Epithelial cell of prostate (primary cell): ENCODE measurements around the gene TBC1D30.
A peak's percentile ranks its signal among the peaks of the same experiment; 100 is the strongest.
"Not testable (repeated sequence)": the region's sequence is repeated elsewhere in the genome, so short reads cannot be mapped to it uniquely, and the experiment has no call there.

ENCODE experiments used
- DNase-seq: peaks from one replicate; pipeline ENCODE4 v3.0.0-alpha.2; 2011; ENCODE audit warnings: low read depth, low spot score
- H3K27ac ChIP-seq: fragments of 450-650 bp; 2 replicates; pipeline ENCODE4 v1.5.1; 2017; ENCODE audit warnings: mild to moderate bottlenecking

The TBC1D30 gene

DNA sequence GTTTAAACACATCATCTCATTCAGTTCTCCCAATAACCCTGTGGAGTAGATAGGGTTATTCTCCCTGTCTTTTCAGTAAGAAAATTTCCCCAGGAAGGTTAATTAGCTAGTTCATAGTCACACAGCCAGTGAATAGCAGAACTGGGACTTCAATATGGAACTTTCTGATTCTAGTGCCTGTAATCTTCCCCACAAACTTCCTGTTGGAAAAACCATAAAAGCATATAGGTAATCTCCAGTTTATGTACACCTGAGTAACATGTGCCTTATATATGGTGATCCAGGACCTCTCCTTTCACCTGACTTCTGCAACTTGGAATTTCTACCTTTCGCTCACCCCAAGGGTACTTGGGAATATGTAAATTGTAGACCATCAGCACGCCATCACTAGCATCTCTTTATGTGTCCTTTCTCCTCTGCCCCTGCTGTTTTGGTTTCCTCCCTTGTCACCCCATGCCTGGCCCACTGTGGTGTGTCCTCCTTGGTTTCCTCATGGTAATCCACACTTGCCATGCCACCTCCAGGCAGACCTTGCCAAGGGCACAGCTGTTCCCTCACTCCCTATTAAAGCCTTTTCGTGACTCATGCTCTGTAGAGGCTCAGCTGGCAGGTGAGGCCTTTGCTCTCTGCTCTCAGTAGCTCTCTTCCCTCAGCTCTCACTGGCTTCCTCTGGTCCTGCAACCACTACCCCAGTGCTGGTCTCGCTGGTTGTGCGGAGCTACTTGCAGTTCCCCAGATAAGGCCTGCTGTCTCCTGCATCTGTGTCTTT lies 16.7 kb downstream of the TBC1D30 start:
- H3K27ac ChIP-seq = no peak overlapping the region
- no peak for DNase-seq

DNA sequence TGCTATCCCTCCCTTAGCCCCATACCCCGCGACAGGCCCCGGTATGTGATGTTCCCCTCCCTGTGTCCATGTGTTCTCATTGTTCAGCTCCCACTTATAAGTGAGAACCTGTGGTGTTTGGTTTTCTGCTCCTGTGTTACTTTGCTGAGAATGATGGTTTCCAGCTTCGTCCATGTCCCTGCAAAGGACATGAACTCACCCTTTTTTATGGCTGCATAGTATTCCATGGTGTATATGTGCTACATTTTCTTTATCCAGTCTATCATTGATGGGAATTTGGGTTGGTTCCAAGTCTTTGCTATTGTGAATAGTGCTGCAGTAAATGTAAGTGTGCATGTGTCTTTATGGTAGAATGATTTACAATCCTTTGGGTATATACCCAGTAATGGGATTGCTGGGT lies 24.0 kb downstream of the TBC1D30 start:
- not testable (repeated sequence) for DNase-seq, H3K27ac ChIP-seq

DNA sequence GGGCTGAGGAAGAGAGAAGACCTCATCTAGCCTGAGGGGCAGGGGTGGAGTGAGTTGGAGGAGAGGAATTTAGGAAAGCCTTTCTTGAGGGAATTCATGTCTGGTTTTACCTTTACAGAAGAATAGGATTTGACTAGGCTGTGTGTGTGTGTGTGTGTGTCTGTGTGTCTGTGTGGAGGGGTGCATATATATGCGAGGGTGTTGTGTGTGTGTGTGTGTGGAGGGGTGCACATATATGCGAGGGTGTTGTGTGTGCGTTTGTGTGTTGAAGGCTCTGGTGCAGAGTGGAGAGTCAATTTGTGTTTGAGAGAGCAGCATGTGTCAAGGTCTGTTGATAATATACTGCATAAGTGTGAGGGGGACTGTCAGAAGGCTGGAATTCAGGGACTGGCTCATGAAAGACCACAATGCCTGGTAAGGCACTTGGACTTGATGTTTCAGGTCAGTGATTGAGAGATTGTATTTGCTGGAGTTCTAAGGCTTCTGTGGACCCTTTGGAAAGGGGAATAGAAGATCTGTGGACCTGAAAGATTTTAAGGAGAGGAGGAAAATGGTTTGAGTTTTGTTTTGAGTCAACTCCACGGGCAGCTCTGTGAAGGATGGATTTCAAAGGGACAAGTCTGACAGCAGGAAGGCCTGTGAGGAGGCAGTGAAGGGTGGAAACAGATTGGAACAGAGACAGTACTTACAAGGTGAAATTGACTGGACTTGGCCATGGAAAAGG lies 34.6 kb downstream of the TBC1D30 start:
- no peak for DNase-seq
- H3K27ac ChIP-seq = no peak overlapping the region

DNA sequence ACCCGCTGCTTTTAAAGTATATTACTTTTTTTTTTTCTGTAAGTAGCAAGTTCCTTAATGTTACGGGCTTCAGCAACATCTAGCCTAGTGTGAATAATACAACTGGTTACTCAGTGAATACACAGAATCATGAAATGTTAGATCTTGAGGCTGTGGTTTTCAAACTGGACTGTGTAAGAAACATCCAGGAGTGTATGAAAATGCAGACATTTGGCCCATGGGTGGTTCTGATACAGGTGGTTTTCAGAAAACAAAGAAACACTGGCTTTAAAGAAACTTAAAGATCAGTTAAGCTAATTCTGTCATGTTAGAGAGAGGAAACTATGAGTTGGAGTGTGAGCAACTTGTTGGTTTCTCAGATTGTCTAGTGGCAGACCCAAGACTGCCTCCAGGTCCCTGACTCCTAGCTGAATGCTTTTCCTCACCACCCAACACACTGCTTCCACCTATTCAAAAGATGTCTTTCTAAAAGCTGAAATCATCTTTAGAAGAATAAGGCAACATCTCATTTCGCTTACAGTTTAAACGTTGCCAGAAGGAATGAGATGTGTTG lies 36.1 kb downstream of the TBC1D30 start:
- no peak for DNase-seq
- H3K27ac ChIP-seq = no peak overlapping the region

- H3K27ac ChIP-seq = no peak overlapping the region
- DNase-seq = no peak
Measured at GRCh38 chr12:64864319-64864718, 39.9 kb downstream of the TBC1D30 start.

GRCh38 chr12:64875186-64875585 lies 50.7 kb downstream of the TBC1D30 start:
- DNase-seq = no peak

GRCh38 chr12:64876388-64877071 lies 52.1 kb downstream of the TBC1D30 start:
- H3K27ac ChIP-seq = no peak overlapping the region
- DNase-seq = no peak

More at GRCh38 chr12:64875186-64875585, 50.7 kb downstream of the TBC1D30 start:
- H3K27ac ChIP-seq = no peak overlapping the region

DNA sequence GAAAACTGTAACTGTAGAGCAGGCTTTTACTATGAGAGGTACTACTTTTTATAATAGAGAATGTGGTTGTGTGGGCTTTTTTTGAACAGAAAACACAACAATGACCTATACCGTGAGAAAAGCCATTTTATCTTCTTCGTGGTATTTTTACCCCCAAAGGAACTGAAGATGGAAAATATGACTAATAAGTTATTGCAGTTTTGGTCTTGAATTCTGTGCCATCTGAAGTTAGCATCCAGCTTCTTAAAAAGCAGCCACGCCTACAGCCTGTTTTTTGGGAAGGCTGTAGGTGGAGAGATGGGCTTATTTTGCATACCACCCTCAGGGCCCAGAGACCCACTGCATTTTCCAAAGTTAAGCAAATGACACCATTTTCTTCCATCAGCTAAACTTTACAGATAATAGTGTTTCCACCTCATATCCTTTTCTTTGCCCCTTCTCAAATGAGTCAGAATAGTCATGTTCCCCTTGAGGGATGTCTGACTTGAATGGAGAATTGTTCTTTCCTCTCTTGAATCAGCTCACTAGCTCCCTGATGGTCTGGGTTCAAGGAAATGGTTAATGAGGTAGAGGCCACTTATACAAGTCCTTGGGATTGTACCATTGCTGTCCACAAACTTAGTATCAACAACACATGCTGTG lies 53.0 kb downstream of the TBC1D30 start:
- H3K27ac ChIP-seq = no peak overlapping the region
- no peak for DNase-seq

- DNase-seq = no peak
- H3K27ac ChIP-seq = no peak overlapping the region
Measured at GRCh38 chr12:64882687-64883086, 58.2 kb downstream of the TBC1D30 start.

GRCh38 chr12:64883264-64884163 lies 59.1 kb downstream of the TBC1D30 start:
- no peak overlapping the region for H3K27ac ChIP-seq
- no peak for DNase-seq

DNA sequence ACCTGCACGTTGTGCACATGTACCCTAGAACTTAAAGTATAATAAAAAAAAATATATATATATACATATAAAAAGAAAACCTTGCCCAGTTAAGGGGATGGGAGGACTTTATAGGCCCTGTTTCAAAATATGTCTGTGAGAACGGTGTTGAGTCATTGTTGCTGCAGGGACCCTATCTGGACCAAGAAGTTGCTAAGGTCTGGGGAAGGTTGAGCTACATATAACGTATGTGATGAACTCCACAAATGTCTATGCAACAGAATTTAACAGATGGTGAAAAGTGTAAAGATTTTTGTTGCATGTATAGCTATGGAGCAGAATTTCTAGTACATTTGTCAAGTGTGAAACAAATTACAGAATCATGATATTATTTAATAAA lies 59.7 kb downstream of the TBC1D30 start:
- H3K27ac ChIP-seq = no peak overlapping the region
- DNase-seq = no peak

DNA sequence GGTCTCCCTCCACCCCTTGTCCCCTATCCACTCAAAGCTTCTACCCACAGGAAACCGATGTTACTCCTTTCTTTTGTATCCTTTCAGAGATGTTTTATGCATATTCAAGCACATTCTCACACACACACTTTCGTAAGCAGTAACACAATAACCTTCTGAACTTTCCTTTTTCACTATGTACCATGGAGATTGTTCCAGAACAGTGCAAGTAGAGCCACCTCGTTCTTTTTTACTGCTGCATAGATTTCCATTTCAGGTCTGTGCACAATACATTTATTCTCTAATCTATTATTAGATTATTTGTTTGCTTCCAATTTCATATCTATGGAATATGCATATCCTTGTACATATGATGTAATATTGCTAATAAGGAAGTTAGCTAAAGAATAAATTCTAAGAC lies 60.3 kb downstream of the TBC1D30 start:
- H3K27ac ChIP-seq = no peak overlapping the region
- no peak for DNase-seq

DNA sequence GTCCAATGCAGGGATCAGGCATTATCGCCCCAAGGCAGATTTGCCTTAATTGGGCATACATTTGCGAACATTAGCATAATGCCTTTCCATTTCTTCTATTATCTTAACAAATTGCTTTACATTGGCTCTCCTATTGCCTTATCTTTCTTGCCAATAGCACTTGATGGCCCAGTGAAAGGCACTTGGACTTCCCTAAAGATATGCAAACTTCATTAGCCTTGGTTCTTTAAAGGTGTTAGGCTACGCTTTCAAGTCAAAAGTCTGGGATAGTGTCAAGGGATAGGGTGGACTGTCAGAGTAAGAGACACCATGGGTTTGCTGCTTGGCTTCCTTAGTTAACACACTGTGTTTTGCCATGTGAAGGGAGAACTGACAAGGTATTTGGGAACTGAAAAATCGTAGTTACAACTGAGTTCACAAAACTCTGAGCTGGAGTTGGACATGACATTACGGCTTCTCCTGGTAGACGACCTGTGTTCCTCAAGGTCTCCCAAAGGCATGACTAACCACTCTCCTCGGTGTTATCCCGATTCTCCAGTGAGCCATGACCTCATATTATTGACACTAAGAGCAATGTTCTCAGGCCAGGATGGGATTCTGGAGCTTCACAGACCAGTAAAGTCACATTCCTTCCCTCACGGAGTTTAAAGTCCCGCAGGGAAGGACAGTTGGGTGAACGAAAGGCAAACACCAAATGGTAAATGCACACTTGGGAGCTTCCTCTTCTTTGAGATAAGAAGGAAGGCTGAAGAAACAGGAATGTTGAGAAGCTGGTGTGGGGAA lies 65.2 kb downstream of the TBC1D30 start:
- no peak for DNase-seq
- H3K27ac ChIP-seq = no peak overlapping the region

GRCh38 chr12:64890873-64891468 lies 66.5 kb downstream of the TBC1D30 start:
- no peak for DNase-seq
- H3K27ac ChIP-seq = no peak overlapping the region

DNA sequence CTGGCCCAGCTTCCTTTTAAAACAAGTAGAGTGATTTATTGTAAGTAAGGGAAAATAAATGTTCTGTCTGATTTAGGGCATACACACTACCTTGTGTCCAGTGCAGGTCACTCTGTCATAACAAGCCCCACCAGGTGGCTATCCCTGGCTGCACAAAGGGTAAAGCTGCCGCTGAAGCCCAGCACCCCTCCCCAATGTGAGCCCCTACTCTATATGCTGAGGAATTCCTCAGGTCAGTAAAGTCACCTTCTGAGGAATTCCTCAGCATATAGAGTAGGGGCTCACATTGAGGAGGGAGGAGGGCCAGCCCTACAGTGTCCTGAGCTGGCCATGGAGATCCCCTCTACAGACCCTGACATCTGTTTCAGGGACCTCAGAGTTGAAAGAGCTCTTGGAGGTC lies 67.2 kb downstream of the TBC1D30 start:
- no peak for DNase-seq
- H3K27ac ChIP-seq = no peak overlapping the region

- no peak overlapping the region for H3K27ac ChIP-seq
- DNase-seq = no peak
Measured at GRCh38 chr12:64892561-64892960, 68.1 kb downstream of the TBC1D30 start.

GRCh38 chr12:64893961-64894360 lies 69.5 kb downstream of the TBC1D30 start:
- peak overlapping the region; percentile 77 for H3K27ac ChIP-seq
- DNase-seq = peak; percentile 45

- no peak for DNase-seq
- H3K27ac ChIP-seq = peak overlapping the region; percentile 77
Measured at GRCh38 chr12:64894827-64895475, 70.5 kb downstream of the TBC1D30 start.
